Transverse colon (tissue), 3 donors: ENCODE results near the gene MRPL1.

Source experiments
- CTCF ChIP-seq, 5 experiments: fragments of 200-600 bp in 3 of 5; fragments of 450-650 bp in 2 of 5; sonication (generic) in 3 of 5; IDR thresholded peaks; 1 replicate in 2 of 5; 2 replicates in 3 of 5; pipeline ENCODE4 v1.5.1; 2016 to 2017; ENCODE audit warnings: antibody characterized with exemption in 5 of 5, inconsistent platforms in 3 of 5, mild to moderate bottlenecking in 2 of 5, moderate library complexity in 1 of 5
- POLR2A ChIP-seq: fragments of 450-650 bp; IDR thresholded peaks from one replicate; pipeline ENCODE4 v1.6.1; 2016; ENCODE audit warnings: antibody characterized with exemption, mild to moderate bottlenecking, moderate library complexity

GRCh38 chr4:77994194-77994721 is 131.6 kb downstream of the MRPL1 start:
- TF ChIP-seq CTCF (IDR thresholded peaks at IDR 0.05): peak in 4 of 5 experiments; percentile 24 to 45 (median 36)
- no peak for TF ChIP-seq POLR2A
